OCI-LY1 (cell line): ENCODE results near the gene PADI4.

ENCODE experiments used
- H2AFZ ChIP-seq: fragments of 200-600 bp; sonication (generic), shearing (Covaris generic); 2 replicates; pipeline ENCODE4 v1.6.0; 2014; ENCODE audit warnings: antibody characterized with exemption, mild to moderate bottlenecking, low read length
- H3F3A ChIP-seq: fragments of 200-600 bp; sonication (generic), shearing (Covaris generic); 2 replicates; pipeline ENCODE4 v1.6.0; 2014; ENCODE audit warnings: mild to moderate bottlenecking, antibody characterized with exemption, low read length, moderate library complexity; ENCODE audit not compliant: insufficient read depth
- H3K27ac ChIP-seq: fragments of 200-600 bp; sonication (generic); 2 replicates; pipeline ENCODE4 v1.5.1; 2014; ENCODE audit warnings: low read length, mixed run types, mild to moderate bottlenecking, low read depth; ENCODE audit not compliant: poor library complexity, severe bottlenecking
- H3K27me3 ChIP-seq: fragments of 200-600 bp; sonication (generic); 2 replicates; pipeline ENCODE4 v1.6.0; 2014; ENCODE audit warnings: antibody characterized with exemption, mild to moderate bottlenecking, low read length, moderate library complexity; ENCODE audit not compliant: insufficient read depth
- H3K36me3 ChIP-seq: fragments of 200-600 bp; sonication (generic); 2 replicates; pipeline ENCODE4 v1.6.1; 2014; ENCODE audit warnings: mild to moderate bottlenecking, antibody characterized with exemption, low read length, moderate library complexity, mixed read lengths; ENCODE audit not compliant: insufficient read depth
- H3K4me1 ChIP-seq: fragments of 200-600 bp; sonication (generic); 2 replicates; pipeline ENCODE4 v1.5.1; 2014; ENCODE audit warnings: mild to moderate bottlenecking, low read length, moderate library complexity; ENCODE audit not compliant: insufficient read depth, severe bottlenecking
- H3K4me2 ChIP-seq: fragments of 200-600 bp; sonication (generic), shearing (Covaris generic); 2 replicates; pipeline ENCODE4 v1.6.1; 2014; ENCODE audit warnings: low read length
- H3K4me3 ChIP-seq: fragments of 200-600 bp; sonication (generic); 2 replicates; pipeline ENCODE4 v1.5.1; 2014; ENCODE audit warnings: low read length, low read depth, mild to moderate bottlenecking, mixed read lengths; ENCODE audit not compliant: poor library complexity, severe bottlenecking
- H3K79me2 ChIP-seq: fragments of 200-600 bp; shearing (Covaris generic); 2 replicates; pipeline ENCODE4 v1.6.1; 2016; ENCODE audit warnings: mixed run types, low read length, mixed read lengths; ENCODE audit not compliant: insufficient read depth
- H3K9ac ChIP-seq: fragments of 200-600 bp; sonication (generic), shearing (Covaris generic); 2 replicates; pipeline ENCODE4 v1.6.1; 2014; ENCODE audit warnings: mild to moderate bottlenecking, low read length, mixed read lengths
- H3K9me2 ChIP-seq: fragments of 200-600 bp; sonication (generic), shearing (Covaris generic); 2 replicates; pipeline ENCODE4 v1.6.1; 2014; ENCODE audit warnings: low read depth, mild to moderate bottlenecking, low read length, mixed read lengths
- H3K9me3 ChIP-seq: fragments of 200-600 bp; shearing (Covaris generic); 2 replicates; pipeline ENCODE4 v1.6.1; 2014; ENCODE audit warnings: low read length, mixed read lengths
- H4K20me1 ChIP-seq: fragments of 200-600 bp; sonication (generic), shearing (Covaris generic); 2 replicates; pipeline ENCODE4 v1.6.0; 2016; ENCODE audit warnings: mild to moderate bottlenecking, low read length; ENCODE audit not compliant: insufficient read depth
- CTCF ChIP-seq: fragments of 200-600 bp; sonication (generic), shearing (Covaris generic); IDR thresholded peaks from 2 replicates; pipeline ENCODE4 v1.5.1; 2017; ENCODE audit warnings: mild to moderate bottlenecking, antibody characterized with exemption, low read length, moderate library complexity, mixed read lengths
- EZH2 ChIP-seq: fragments of 200-600 bp; sonication (generic), shearing (Covaris generic); IDR thresholded peaks from 2 replicates; pipeline ENCODE4 v1.8.0; 2017; ENCODE audit warnings: borderline replicate concordance, mixed run types, mild to moderate bottlenecking, antibody characterized with exemption, low read length, moderate library complexity, mixed read lengths

PADI4 gene

GRCh38 chr1:17355898-17356297 lies 47.9 kb downstream of the PADI4 start:
- Histone ChIP-seq H3K27me3 (peaks cover 3% of the 10 kb centered on the region; the same call in 1 of the 2 replicates), H3K9me3 (no peaks in the 10 kb centered on the region), H3K4me2 (no peak overlapping the region), H3K79me2 (no peaks in the 10 kb centered on the region), H4K20me1 (no peaks in the 10 kb centered on the region), H3K27ac (no peak overlapping the region), H2AFZ (no peak overlapping the region), H3K36me3 (no peaks in the 10 kb centered on the region), H3F3A (no peaks in the 10 kb centered on the region), H3K9ac (no peak overlapping the region), H3K4me3 (no peak overlapping the region), H3K4me1 (no peaks in the 10 kb centered on the region), H3K9me2 (no peaks in the 10 kb centered on the region)
- no peak for TF ChIP-seq EZH2
- TF ChIP-seq CTCF, result no peak

- Histone ChIP-seq H4K20me1 (no peaks in the 10 kb centered on the region), H3K4me2 (no peak overlapping the region), H3K9ac (no peak overlapping the region), H3K36me3 (no peaks in the 10 kb centered on the region), H3K4me3 (no peak overlapping the region), H3K27me3 (peaks cover 3% of the 10 kb centered on the region; the same call in 1 of the 2 replicates), H3F3A (no peaks in the 10 kb centered on the region), H3K27ac (no peak overlapping the region), H2AFZ (no peak overlapping the region), H3K79me2 (no peaks in the 10 kb centered on the region), H3K4me1 (no peaks in the 10 kb centered on the region), H3K9me2 (no peaks in the 10 kb centered on the region), H3K9me3 (no peaks in the 10 kb centered on the region)
- TF ChIP-seq EZH2, result no peak
- TF ChIP-seq CTCF, result no peak
Measured at GRCh38 chr1:17356387-17357026, 48.5 kb downstream of the PADI4 start.

- Histone ChIP-seq H3K4me1 (no peaks in the 10 kb centered on the region), H3K27me3 (peaks cover 3% of the 10 kb centered on the region; the same call in 1 of the 2 replicates), H3K9me2 (no peaks in the 10 kb centered on the region), H3K4me3 (no peak overlapping the region), H3K9ac (no peak overlapping the region), H2AFZ (no peak overlapping the region), H3K36me3 (no peaks in the 10 kb centered on the region), H3K79me2 (no peaks in the 10 kb centered on the region), H4K20me1 (no peaks in the 10 kb centered on the region), H3K27ac (no peak overlapping the region), H3F3A (no peaks in the 10 kb centered on the region), H3K9me3 (no peaks in the 10 kb centered on the region), H3K4me2 (no peak overlapping the region)
- no peak for TF ChIP-seq EZH2
- no peak for TF ChIP-seq CTCF
Measured at GRCh38 chr1:17358557-17358956, 50.6 kb downstream of the PADI4 start.
